Neural progenitor cell (in vitro differentiated cells): Measurements from ENCODE around the gene ARFGAP3. TPM values are rescaled to one million over a fixed set of nuclear protein-coding genes. Genes with fewer than 3 reads are reported as not detected.

ENCODE experiments used
- DNase-seq: peaks from one replicate; pipeline ENCODE4 v3.0.0-alpha.2; 2016; ENCODE audit warnings: low spot score
- H2AFZ ChIP-seq: fragments of 200-600 bp; sonication (generic); replicated peaks from 2 replicates; pipeline ENCODE4 v1.6.1; 2016; ENCODE audit warnings: antibody characterized with exemption
- H3F3A ChIP-seq: fragments of 200-600 bp; sonication (generic); 2 replicates; pipeline ENCODE4 v1.6.1; 2016; ENCODE audit warnings: antibody characterized with exemption, low read depth
- H3K27ac ChIP-seq: fragments of 200-600 bp; sonication (generic); 2 replicates; pipeline ENCODE4 v1.5.1; 2016; ENCODE audit warnings: mild to moderate bottlenecking
- H3K27me3 ChIP-seq: fragments of 200-600 bp; sonication (generic); 2 replicates; pipeline ENCODE4 v1.6.1; 2016; ENCODE audit warnings: mild to moderate bottlenecking, moderate library complexity
- H3K36me3 ChIP-seq: fragments of 200-600 bp; sonication (generic); 2 replicates; pipeline ENCODE4 v1.5.1; 2016
- H3K4me1 ChIP-seq: fragments of 200-600 bp; sonication (generic); 2 replicates; pipeline ENCODE4 v1.6.1; 2016; ENCODE audit warnings: mixed run types
- H3K4me2 ChIP-seq: fragments of 200-600 bp; sonication (generic); 2 replicates; pipeline ENCODE4 v1.6.1; 2016
- H3K4me3 ChIP-seq: fragments of 200-600 bp; sonication (generic); 2 replicates; pipeline ENCODE4 v1.5.1; 2016
- H3K79me2 ChIP-seq: fragments of 200-600 bp; sonication (generic); 2 replicates; pipeline ENCODE4 v1.6.1; 2016; ENCODE audit warnings: low read depth
- H3K9ac ChIP-seq: fragments of 200-600 bp; sonication (generic); 2 replicates; pipeline ENCODE4 v1.6.1; 2016
- H3K9me3 ChIP-seq: fragments of 200-600 bp; sonication (generic); 2 replicates; pipeline ENCODE4 v1.5.1; 2016; ENCODE audit warnings: low read depth
- H4K20me1 ChIP-seq: fragments of 200-600 bp; sonication (generic); 2 replicates; pipeline ENCODE4 v1.6.1; 2016; ENCODE audit warnings: low read depth
- H3K27ac Mint-ChIP-seq: 3 replicates; pipeline ENCODE4 v1.8.0; 2021; ENCODE audit warnings: mixed read lengths
- H3K27me3 Mint-ChIP-seq: 2 replicates; pipeline ENCODE4 v1.8.0; 2022; ENCODE audit warnings: low read depth, mild to moderate bottlenecking, inconsistent platforms, moderate library complexity, mixed read lengths; ENCODE audit not compliant: insufficient read depth
- H3K36me3 Mint-ChIP-seq: 3 replicates; pipeline ENCODE4 v1.8.0; 2021; ENCODE audit warnings: mixed read lengths
- H3K4me1 Mint-ChIP-seq: 3 replicates; pipeline ENCODE4 v1.8.0; 2021; ENCODE audit warnings: mixed read lengths
- H3K4me3 Mint-ChIP-seq: 3 replicates; pipeline ENCODE4 v1.8.0; 2021; ENCODE audit warnings: mild to moderate bottlenecking, moderate library complexity, mixed read lengths
- H3K9me3 Mint-ChIP-seq: 3 replicates; pipeline ENCODE4 v1.8.0; 2020; ENCODE audit warnings: mixed read lengths
- EZH2 ChIP-seq: fragments of 200-600 bp; sonication (generic); IDR thresholded peaks from 2 replicates; pipeline ENCODE4 v1.6.1; 2017; ENCODE audit warnings: antibody characterized with exemption, mild to moderate bottlenecking, moderate library complexity
- EZH2phosphoT487 ChIP-seq: fragments of 200-600 bp; sonication (generic); IDR thresholded peaks from 2 replicates; pipeline ENCODE4 v1.6.1; 2017; ENCODE audit warnings: antibody characterized with exemption
- total RNA-seq: library from RNA; depleted of rRNA; stranded (reverse); fragments of >200 nt; gene quantifications from 2 replicates; pipeline ENCODE4 v1.2.3, GENCODE V29; 2015; ENCODE audit warnings: low replicate concordance
- TF ChIP-seq, protein P1 (sequence below): fragments of 200-600 bp; sonication (generic); IDR thresholded peaks from 2 replicates; pipeline ENCODE4 v1.5.1; 2017; ENCODE audit warnings: antibody characterized with exemption, mild to moderate bottlenecking

ARFGAP3 gene
- total RNA-seq, 1 donor from 2014 or later = 53.9 TPM

DNA sequence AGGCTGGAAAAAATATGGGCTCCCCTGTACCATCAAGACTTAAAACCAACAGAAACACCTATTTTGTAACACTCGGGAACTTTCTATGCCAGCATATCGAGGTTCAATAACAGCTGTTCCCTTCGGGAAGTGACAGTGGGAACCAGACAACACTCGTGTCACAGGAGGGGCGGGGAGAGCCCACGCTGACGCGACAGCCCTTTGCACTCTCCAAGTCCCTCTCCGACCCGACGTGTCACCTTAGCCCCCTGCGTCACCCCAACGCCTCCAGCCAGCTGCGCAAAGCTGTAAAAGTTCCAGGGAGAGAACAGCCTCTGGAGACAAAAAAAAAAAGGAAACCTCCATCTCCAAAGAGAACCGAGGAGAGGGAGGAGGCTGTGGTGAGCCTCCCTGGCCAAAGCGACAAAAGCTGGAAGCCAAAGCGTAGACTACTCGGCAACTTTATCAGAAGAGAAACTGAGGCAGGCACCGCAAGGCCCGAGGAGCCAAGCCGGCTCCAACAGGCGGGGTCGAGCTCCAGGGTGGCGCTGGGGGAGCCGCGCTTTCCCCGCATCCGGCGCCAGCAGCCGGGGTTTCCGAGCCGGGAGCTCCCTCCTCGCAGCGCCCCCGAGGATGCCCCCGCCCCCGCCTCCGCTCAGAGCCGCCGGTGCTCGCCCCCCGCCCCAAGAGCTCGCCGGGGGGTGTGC, 751 bp downstream of the ARFGAP3 start:
- peaks cover 3% of the 10 kb centered on the region for H3K36me3 Mint-ChIP-seq
- Histone ChIP-seq H4K20me1 (peaks cover 8% of the 10 kb centered on the region), H3K4me1 (peaks cover 6% of the 10 kb centered on the region), H3K36me3 (no peaks in the 10 kb centered on the region), H3K79me2 (peaks cover 26% of the 10 kb centered on the region), H3K4me3 (peak overlapping the region; percentile 96), H3K9ac (peak overlapping the region; percentile 59), H3F3A (peaks cover 20% of the 10 kb centered on the region), H3K27me3 (peaks cover 27% of the 10 kb centered on the region), H3K27ac (peak overlapping the region; percentile 31), H3K4me2 (peak overlapping the region; percentile 100), H2AFZ (peak overlapping the region; percentile 95), H3K9me3 (no peaks in the 10 kb centered on the region)
- H3K27me3 Mint-ChIP-seq = peaks cover 2% of the 10 kb centered on the region
- TF ChIP-seq EZH2phosphoT487 (no peak), EZH2 (no peak)
- TF ChIP-seq, protein P1, sequence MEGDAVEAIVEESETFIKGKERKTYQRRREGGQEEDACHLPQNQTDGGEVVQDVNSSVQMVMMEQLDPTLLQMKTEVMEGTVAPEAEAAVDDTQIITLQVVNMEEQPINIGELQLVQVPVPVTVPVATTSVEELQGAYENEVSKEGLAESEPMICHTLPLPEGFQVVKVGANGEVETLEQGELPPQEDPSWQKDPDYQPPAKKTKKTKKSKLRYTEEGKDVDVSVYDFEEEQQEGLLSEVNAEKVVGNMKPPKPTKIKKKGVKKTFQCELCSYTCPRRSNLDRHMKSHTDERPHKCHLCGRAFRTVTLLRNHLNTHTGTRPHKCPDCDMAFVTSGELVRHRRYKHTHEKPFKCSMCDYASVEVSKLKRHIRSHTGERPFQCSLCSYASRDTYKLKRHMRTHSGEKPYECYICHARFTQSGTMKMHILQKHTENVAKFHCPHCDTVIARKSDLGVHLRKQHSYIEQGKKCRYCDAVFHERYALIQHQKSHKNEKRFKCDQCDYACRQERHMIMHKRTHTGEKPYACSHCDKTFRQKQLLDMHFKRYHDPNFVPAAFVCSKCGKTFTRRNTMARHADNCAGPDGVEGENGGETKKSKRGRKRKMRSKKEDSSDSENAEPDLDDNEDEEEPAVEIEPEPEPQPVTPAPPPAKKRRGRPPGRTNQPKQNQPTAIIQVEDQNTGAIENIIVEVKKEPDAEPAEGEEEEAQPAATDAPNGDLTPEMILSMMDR = no peak
- no peak overlapping the region for H3K27ac Mint-ChIP-seq
- DNase-seq = peak; percentile 42
- no peaks in the 10 kb centered on the region for H3K9me3 Mint-ChIP-seq
- peak overlapping the region; percentile 93 for H3K4me3 Mint-ChIP-seq
- H3K4me1 Mint-ChIP-seq = peaks cover 8% of the 10 kb centered on the region

DNA sequence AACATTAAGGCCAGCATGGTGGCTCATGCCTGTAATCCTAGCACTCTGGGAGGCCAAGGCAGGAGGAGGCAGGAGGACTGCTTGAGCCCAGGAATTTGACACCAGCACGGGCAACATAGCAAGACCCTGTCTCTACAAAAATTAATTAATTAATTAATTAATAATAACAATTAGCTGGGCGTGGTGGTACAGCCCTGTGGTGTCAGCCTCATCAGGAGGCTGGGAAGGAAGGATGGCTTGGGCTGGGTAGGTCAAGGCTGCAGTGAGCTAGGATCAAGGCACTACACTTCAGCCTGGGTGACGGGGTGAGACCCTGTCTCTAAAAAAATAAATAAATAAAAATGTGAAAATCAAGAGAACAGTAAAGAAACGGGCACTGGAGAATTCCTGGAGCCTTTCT, 1.4 kb downstream of the ARFGAP3 start:
- Histone ChIP-seq H4K20me1 (peaks cover 8% of the 10 kb centered on the region), H3K27ac (no peak overlapping the region), H3K79me2 (peaks cover 26% of the 10 kb centered on the region), H3K9ac (no peak overlapping the region), H3K4me3 (peak overlapping the region; percentile 96), H3K4me2 (peak overlapping the region; percentile 100), H3K4me1 (peaks cover 6% of the 10 kb centered on the region), H3K36me3 (no peaks in the 10 kb centered on the region), H3F3A (peaks cover 20% of the 10 kb centered on the region), H3K27me3 (peaks cover 27% of the 10 kb centered on the region), H3K9me3 (no peaks in the 10 kb centered on the region), H2AFZ (no peak overlapping the region)
- Mint-ChIP-seq H3K27ac (no peak overlapping the region), H3K36me3 (peaks cover 3% of the 10 kb centered on the region), H3K4me3 (peak overlapping the region; percentile 93), H3K9me3 (no peaks in the 10 kb centered on the region), H3K27me3 (peaks cover 2% of the 10 kb centered on the region), H3K4me1 (peaks cover 8% of the 10 kb centered on the region)
- TF ChIP-seq EZH2 (no peak), EZH2phosphoT487 (no peak)
- TF ChIP-seq, protein P1 = no peak
- no peak for DNase-seq

DNA sequence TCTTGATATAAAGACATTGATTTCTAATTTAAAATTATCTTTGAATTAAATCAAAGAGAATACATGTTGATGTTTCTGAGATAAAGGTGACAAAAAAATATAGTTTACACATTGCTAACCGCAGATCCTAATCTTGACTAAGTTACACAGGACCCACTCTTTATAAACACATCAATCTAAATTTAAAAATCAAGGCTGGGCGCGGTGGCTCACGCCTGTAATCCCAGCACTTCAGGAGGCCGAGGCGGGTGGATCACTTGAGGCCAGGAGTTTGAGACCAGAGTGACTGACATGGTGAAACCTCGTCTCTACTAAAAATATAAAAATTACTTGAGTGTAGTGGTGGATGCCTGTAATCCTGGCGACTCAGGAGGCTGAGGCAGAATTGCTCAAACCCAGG, 1.9 kb downstream of the ARFGAP3 start:
- H3K79me2 ChIP-seq = peaks cover 26% of the 10 kb centered on the region
- H2AFZ ChIP-seq = no peak overlapping the region
- H4K20me1 ChIP-seq = peaks cover 8% of the 10 kb centered on the region

More for the DNA sequence above, 1.9 kb downstream of the ARFGAP3 start:
- Mint-ChIP-seq H3K27me3 (peaks cover 2% of the 10 kb centered on the region), H3K36me3 (peaks cover 3% of the 10 kb centered on the region), H3K4me3 (peak overlapping the region; percentile 76), H3K4me1 (peaks cover 8% of the 10 kb centered on the region), H3K27ac (no peak overlapping the region), H3K9me3 (no peaks in the 10 kb centered on the region)
- Histone ChIP-seq H3K9ac (no peak overlapping the region), H3K27ac (no peak overlapping the region), H3K36me3 (no peaks in the 10 kb centered on the region), H3K9me3 (no peaks in the 10 kb centered on the region), H3F3A (peaks cover 20% of the 10 kb centered on the region), H3K4me3 (no peak overlapping the region), H3K4me1 (peaks cover 6% of the 10 kb centered on the region), H3K27me3 (peaks cover 27% of the 10 kb centered on the region), H3K4me2 (peak overlapping the region; percentile 100)
- TF ChIP-seq EZH2 = no peak
- no peak for TF ChIP-seq EZH2phosphoT487
- TF ChIP-seq, protein P1 = no peak
- DNase-seq = no peak
